BJ (cell line): ENCODE measurements around the gene MBTPS2. TPM values are rescaled to one million over a fixed set of nuclear protein-coding genes. Genes with fewer than 3 reads are reported as not detected.

Source experiments
- CTCF ChIA-PET: fragments of 350-600 bp; formaldehyde crosslinking; extraction: SDS; loops from one replicate; lab custom pipeline; 2021; ENCODE audit warnings: antibody characterized with exemption, inconsistent platforms; lab: Yijun Ruan, JAX
- POLR2A ChIA-PET: fragments of 300-600 bp; sonication (Branson Sonifier 250); formaldehyde crosslinking; extraction: SDS; loops from one replicate; lab custom pipeline; 2021; ENCODE audit warnings: antibody characterized with exemption; lab: Charles Lee
- DNase-seq: peaks from one replicate; pipeline ENCODE4 v3.0.0-alpha.2; 2011; ENCODE audit warnings: low read depth
- H3K27me3 ChIP-seq: 2 replicates; pipeline ENCODE4 v1.6.0; 2011; ENCODE audit warnings: low read length; ENCODE audit not compliant: control insufficient read depth, insufficient read depth
- H3K36me3 ChIP-seq: 2 replicates; pipeline ENCODE4 v1.5.1; 2011; ENCODE audit warnings: low read length; ENCODE audit not compliant: control insufficient read depth, insufficient read depth
- H3K4me3 ChIP-seq: 2 replicates; pipeline ENCODE4 v1.5.1; 2011; ENCODE audit warnings: low read depth, mild to moderate bottlenecking, control low read depth, low read length
- CTCF ChIP-seq: IDR thresholded peaks from 2 replicates; pipeline ENCODE4 v1.5.1; 2011; ENCODE audit warnings: low read depth, mild to moderate bottlenecking, control low read depth, inconsistent platforms, low read length, moderate library complexity; ENCODE audit not compliant: insufficient read depth
- polyA plus RNA-seq: library from polyadenylated mRNA; depleted of rRNA; stranded (reverse); fragments of >200 nt; gene quantifications from 2 replicates; pipeline ENCODE4 v1.2.3, GENCODE V29; 2011

The MBTPS2 gene
- polyA plus RNA-seq, 1 experiment, result 14.6 TPM

GRCh38 chrX:21885568-21885967 is 46.2 kb downstream of the MBTPS2 start:
- no peak overlapping the region for H3K4me3 ChIP-seq
- no peaks in the 10 kb centered on the region for H3K27me3 ChIP-seq
- no peak for TF ChIP-seq CTCF
- no peak for DNase-seq
- POLR2A ChIA-PET, result no interaction called here
- no peaks in the 10 kb centered on the region for H3K36me3 ChIP-seq
- CTCF ChIA-PET, result no interaction called here

- DNase-seq, result no peak
- H3K27me3 ChIP-seq, result no peaks in the 10 kb centered on the region
- no peak for TF ChIP-seq CTCF
- CTCF ChIA-PET, result no interaction called here
- no peak overlapping the region for H3K4me3 ChIP-seq
- no peaks in the 10 kb centered on the region for H3K36me3 ChIP-seq
- POLR2A ChIA-PET, result no interaction called here
These were observed 65.9 kb downstream of the MBTPS2 start for GRCh38 chrX:21905313-21905712.

GRCh38 chrX:21905953-21906352 is 66.5 kb downstream of the MBTPS2 start:
- no peak for TF ChIP-seq CTCF
- Histone ChIP-seq H3K4me3 (no peak overlapping the region), H3K27me3 (no peaks in the 10 kb centered on the region), H3K36me3 (no peaks in the 10 kb centered on the region)
- POLR2A ChIA-PET, result no interaction called here
- CTCF ChIA-PET, result no interaction called here
- no peak for DNase-seq

- ChIA-PET CTCF (no interaction called here), POLR2A (no interaction called here)
- Histone ChIP-seq H3K4me3 (no peak overlapping the region), H3K27me3 (no peaks in the 10 kb centered on the region), H3K36me3 (no peaks in the 10 kb centered on the region)
- DNase-seq, result no peak
- no peak for TF ChIP-seq CTCF
These were observed 67.8 kb downstream of the MBTPS2 start for GRCh38 chrX:21907260-21907659.

GRCh38 chrX:21911481-21911880 is 72.1 kb downstream of the MBTPS2 start:
- no peaks in the 10 kb centered on the region for H3K36me3 ChIP-seq
- no peaks in the 10 kb centered on the region for H3K27me3 ChIP-seq
- ChIA-PET CTCF (interaction anchor here (1.0 kb wide), 1 partner anchor 61 kb away, joined by 3 read pairs; no protein-coding TSS in a partner anchor), POLR2A (no interaction called here)
- no peak for TF ChIP-seq CTCF
- DNase-seq, result no peak
- H3K4me3 ChIP-seq, result no peak overlapping the region
